GM23338 (cell line): Measurements from ENCODE around the gene HSPB6. TPM values are rescaled to one million over a fixed set of nuclear protein-coding genes. Genes with fewer than 3 reads are reported as not detected.

Experiments
- ATAC-seq: fragments of 200-7000 bp; cut with Tn5 transposase; 3 replicates; pipeline ENCODE4 v1.9.1; 2020
- DNase-seq: peaks from one replicate; pipeline ENCODE4 v3.0.0-alpha.2; 2015; ENCODE audit warnings: low spot score
- H2AFZ ChIP-seq: fragments of 200-600 bp; sonication (generic); 2 replicates; pipeline ENCODE4 v1.8.0; 2016; ENCODE audit warnings: antibody characterized with exemption, mild to moderate bottlenecking, moderate library complexity
- H3F3A ChIP-seq: fragments of 200-600 bp; sonication (generic); replicated peaks from 2 replicates; pipeline ENCODE4 v1.8.0; 2017; ENCODE audit warnings: antibody characterized with exemption, mixed run types, low read depth
- H3K27ac ChIP-seq: fragments of 200-600 bp; sonication (generic); 2 replicates; pipeline ENCODE4 v1.6.1; 2016; ENCODE audit warnings: low read depth
- H3K27me3 ChIP-seq: fragments of 200-600 bp; sonication (generic); 2 replicates; pipeline ENCODE4 v1.8.0; 2016; ENCODE audit warnings: mild to moderate bottlenecking, mixed run types, moderate library complexity; ENCODE audit not compliant: insufficient read depth
- H3K36me3 ChIP-seq: fragments of 200-600 bp; sonication (generic); 2 replicates; pipeline ENCODE4 v1.8.0; 2016; ENCODE audit warnings: mild to moderate bottlenecking; ENCODE audit not compliant: insufficient read depth
- H3K4me1 ChIP-seq: fragments of 200-600 bp; sonication (generic); 2 replicates; pipeline ENCODE4 v1.8.0; 2016; ENCODE audit warnings: mild to moderate bottlenecking, moderate library complexity; ENCODE audit not compliant: insufficient read depth
- H3K4me2 ChIP-seq: fragments of 200-600 bp; sonication (generic); 2 replicates; pipeline ENCODE4 v1.7.1; 2017; ENCODE audit warnings: mixed run types
- H3K4me3 ChIP-seq: fragments of 200-600 bp; sonication (generic); 2 replicates; pipeline ENCODE4 v1.6.1; 2016; ENCODE audit warnings: mixed run types
- H3K79me2 ChIP-seq: fragments of 200-600 bp; sonication (generic); replicated peaks from 2 replicates; pipeline ENCODE4 v1.8.0; 2017; ENCODE audit warnings: mild to moderate bottlenecking; ENCODE audit not compliant: insufficient read depth
- H3K9me2 ChIP-seq: fragments of 200-600 bp; sonication (generic); 2 replicates; pipeline ENCODE4 v1.8.0; 2017; ENCODE audit not compliant: insufficient read depth
- H4K20me1 ChIP-seq: fragments of 200-600 bp; sonication (generic); replicated peaks from 2 replicates; pipeline ENCODE4 v1.8.0; 2017; ENCODE audit warnings: mild to moderate bottlenecking; ENCODE audit not compliant: insufficient read depth
- H3K27ac Mint-ChIP-seq: 2 replicates; pipeline ENCODE4 v1.8.0; 2020; ENCODE audit warnings: inconsistent platforms, mild to moderate bottlenecking, moderate library complexity, mixed read lengths
- H3K27me3 Mint-ChIP-seq: 3 replicates; pipeline ENCODE4 v1.8.0; 2022; ENCODE audit warnings: low read depth, mild to moderate bottlenecking, moderate library complexity, mixed read lengths, inconsistent platforms; ENCODE audit not compliant: insufficient read depth, poor library complexity
- H3K36me3 Mint-ChIP-seq: 3 replicates; pipeline ENCODE4 v1.8.0; 2021; ENCODE audit warnings: low read depth, mild to moderate bottlenecking, inconsistent platforms, moderate library complexity, mixed read lengths
- H3K4me1 Mint-ChIP-seq: 3 replicates; pipeline ENCODE4 v1.8.0; 2020; ENCODE audit warnings: mild to moderate bottlenecking, inconsistent platforms, mixed read lengths
- H3K4me3 Mint-ChIP-seq: 3 replicates; pipeline ENCODE4 v1.8.0; 2021; ENCODE audit warnings: moderate library complexity, mild to moderate bottlenecking, inconsistent platforms, mixed read lengths
- H3K9me3 Mint-ChIP-seq: 3 replicates; pipeline ENCODE4 v1.8.0; 2020; ENCODE audit warnings: moderate library complexity, mild to moderate bottlenecking, inconsistent platforms, mixed read lengths
- CREB1 ChIP-seq: fragments of 250-450 bp; sonication (Bioruptor Pico); IDR thresholded peaks from 2 replicates; pipeline ENCODE4 v1.5.0; 2020; ENCODE audit warnings: low read depth, mild to moderate bottlenecking, moderate library complexity
- CTCF ChIP-seq, 2 experiments: fragments of 200-600 bp in 1 of 2; sonication (generic) in 1 of 2; conservative IDR thresholded peaks; 2 replicates each; pipeline versions ENCODE4 v1.5.1 to v1.6.1; 2016 to 2017; ENCODE audit warnings: antibody characterized with exemption in 2 of 2, low read depth in 2 of 2, mild to moderate bottlenecking in 2 of 2, moderate library complexity in 1 of 2
- EZH2 ChIP-seq: fragments of 200-600 bp; sonication (generic); IDR thresholded peaks from one replicate; pipeline ENCODE4 v1.8.0; 2017; ENCODE audit warnings: antibody characterized with exemption, mild to moderate bottlenecking, low read depth; ENCODE audit not compliant: unreplicated experiment
- EZH2phosphoT487 ChIP-seq: fragments of 200-600 bp; sonication (generic); IDR thresholded peaks from one replicate; pipeline ENCODE4 v1.8.1; 2018; ENCODE audit warnings: antibody characterized with exemption; ENCODE audit not compliant: unreplicated experiment
- JUNB ChIP-seq: IDR thresholded peaks from one replicate; pipeline ENCODE4 v1.6.1; 2016; ENCODE audit warnings: antibody characterized with exemption; ENCODE audit not compliant: unreplicated experiment
- NANOG ChIP-seq: IDR thresholded peaks from 2 replicates; pipeline ENCODE4 v1.6.1; 2016; ENCODE audit warnings: antibody characterized with exemption, borderline replicate concordance
- POLR2AphosphoS5 ChIP-seq: IDR thresholded peaks from 2 replicates; pipeline ENCODE4 v1.6.1; 2016; ENCODE audit warnings: antibody characterized with exemption, low read depth
- REST ChIP-seq: IDR thresholded peaks from one replicate; pipeline ENCODE4 v1.6.1; 2018; ENCODE audit warnings: antibody characterized with exemption; ENCODE audit not compliant: unreplicated experiment
- STAT1 ChIP-seq: IDR thresholded peaks from one replicate; pipeline ENCODE4 v1.6.1; 2016; ENCODE audit warnings: antibody characterized with exemption; ENCODE audit not compliant: unreplicated experiment
- ZNF114 ChIP-seq: fragments of 250-450 bp; sonication (Bioruptor Pico); IDR thresholded peaks from 2 replicates; pipeline ENCODE4 v1.5.0; 2020; ENCODE audit warnings: mild to moderate bottlenecking, moderate library complexity
- ZNF331 ChIP-seq: fragments of 250-450 bp; sonication (Bioruptor Pico); IDR thresholded peaks from 2 replicates; pipeline ENCODE4 v1.5.0; 2020; ENCODE audit warnings: low read depth, mild to moderate bottlenecking, moderate library complexity
- ZNF462 ChIP-seq: fragments of 250-450 bp; sonication (Bioruptor Pico); IDR thresholded peaks from 2 replicates; pipeline ENCODE4 v1.5.0; 2020; ENCODE audit warnings: mild to moderate bottlenecking, moderate library complexity
- polyA plus RNA-seq: library from polyadenylated mRNA; unstranded; fragments of >200 nt; fragmentation: Nextera tagmentation; extraction: Ambion mirVana; gene quantifications from 2 replicates; pipeline ENCODE4 v1.2.1, GENCODE V29; 2016
- total RNA-seq: library from RNA; depleted of rRNA; stranded (reverse); fragments of >200 nt; shearing (Covaris generic); gene quantifications from 2 replicates; pipeline ENCODE4 v1.2.3, GENCODE V29; 2014
- TF ChIP-seq, protein P1 (sequence below): IDR thresholded peaks from 2 replicates; pipeline ENCODE4 v1.6.1; 2016; ENCODE audit warnings: antibody characterized with exemption

The HSPB6 gene
- total and polyA plus RNA-seq, 2 experiments from 2014 or later: 0.87 to 3.2 TPM

DNA sequence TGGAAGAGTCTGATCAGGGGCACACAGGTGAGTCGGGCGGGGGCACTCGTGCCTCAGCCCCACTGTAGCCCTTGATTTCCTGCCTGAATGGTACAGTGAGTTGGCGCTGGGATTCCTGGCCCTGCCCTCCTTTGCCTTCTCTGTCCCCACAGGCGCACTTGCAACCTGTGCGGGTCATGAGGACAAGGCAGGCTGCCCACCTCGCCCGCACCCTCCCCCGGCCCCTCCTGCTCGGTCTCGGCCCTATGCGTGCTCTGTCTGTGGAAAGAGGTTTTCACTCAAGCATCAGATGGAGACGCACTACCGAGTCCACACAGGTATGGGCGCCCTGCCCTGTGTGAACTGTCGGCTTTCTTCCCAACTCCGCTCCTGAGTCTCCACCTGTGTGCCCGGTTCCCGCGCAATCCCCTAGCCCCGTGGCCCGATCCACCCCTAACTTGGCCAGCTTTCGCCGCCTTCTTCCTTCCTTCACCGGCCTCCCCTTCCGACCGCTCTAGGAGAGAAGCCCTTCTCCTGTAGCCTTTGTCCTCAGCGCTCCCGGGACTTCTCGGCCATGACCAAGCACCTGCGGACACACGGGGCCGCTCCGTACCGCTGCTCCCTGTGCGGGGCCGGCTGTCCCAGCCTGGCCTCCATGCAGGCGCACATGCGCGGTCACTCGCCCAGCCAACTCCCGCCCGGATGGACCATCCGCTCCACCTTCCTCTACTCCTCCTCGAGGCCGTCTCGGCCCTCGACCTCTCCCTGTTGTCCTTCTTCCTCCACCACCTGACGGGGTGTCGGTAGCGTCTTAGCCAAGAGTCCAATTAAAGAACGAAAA lies 40.6 kb downstream of the HSPB6 start:
- Histone ChIP-seq H3K79me2 (peaks cover 21% of the 10 kb centered on the region), H3K9me2 (no peaks in the 10 kb centered on the region), H3K4me1 (peaks cover 39% of the 10 kb centered on the region), H3K4me2 (peak overlapping the region; percentile 99), H3K4me3 (peak overlapping the region; percentile 85), H3K27me3 (no peaks in the 10 kb centered on the region), H2AFZ (peak overlapping the region; percentile 88), H3K36me3 (no peaks in the 10 kb centered on the region), H4K20me1 (peaks cover 11% of the 10 kb centered on the region), H3F3A (peaks cover 10% of the 10 kb centered on the region; the same call in 1 of the 2 replicates), H3K27ac (peak overlapping the region; percentile 94)
- ATAC-seq (peak; percentile 26), DNase-seq (peak; percentile 41)
- no peak for TF ChIP-seq CTCF (conservative IDR thresholded peaks at IDR 0.05; ENCODE audit: low read depth in 2 of 2)
- TF ChIP-seq NANOG: no peak
- TF ChIP-seq, protein P1, sequence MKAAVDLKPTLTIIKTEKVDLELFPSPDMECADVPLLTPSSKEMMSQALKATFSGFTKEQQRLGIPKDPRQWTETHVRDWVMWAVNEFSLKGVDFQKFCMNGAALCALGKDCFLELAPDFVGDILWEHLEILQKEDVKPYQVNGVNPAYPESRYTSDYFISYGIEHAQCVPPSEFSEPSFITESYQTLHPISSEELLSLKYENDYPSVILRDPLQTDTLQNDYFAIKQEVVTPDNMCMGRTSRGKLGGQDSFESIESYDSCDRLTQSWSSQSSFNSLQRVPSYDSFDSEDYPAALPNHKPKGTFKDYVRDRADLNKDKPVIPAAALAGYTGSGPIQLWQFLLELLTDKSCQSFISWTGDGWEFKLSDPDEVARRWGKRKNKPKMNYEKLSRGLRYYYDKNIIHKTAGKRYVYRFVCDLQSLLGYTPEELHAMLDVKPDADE: no peak
- TF ChIP-seq ZNF114 (CRISPR knock-in tag): no peak
- no peak for TF ChIP-seq POLR2AphosphoS5
- TF ChIP-seq CREB1: no peak
- no peak for TF ChIP-seq EZH2phosphoT487
- no peak for TF ChIP-seq ZNF462 (CRISPR knock-in tag)
- TF ChIP-seq JUNB: no peak
- no peak for TF ChIP-seq REST
- no peak for TF ChIP-seq EZH2
- no peak for TF ChIP-seq ZNF331 (CRISPR knock-in tag)
- TF ChIP-seq STAT1: no peak
- H3K4me1 Mint-ChIP-seq: peaks cover 47% of the 10 kb centered on the region
- no peaks in the 10 kb centered on the region; the same call in 2 of the 3 replicates for H3K9me3 Mint-ChIP-seq
- peak overlapping the region; percentile 88 for H3K4me3 Mint-ChIP-seq
- peaks cover 30% of the 10 kb centered on the region for H3K27me3 Mint-ChIP-seq
- peaks cover 10% of the 10 kb centered on the region for H3K36me3 Mint-ChIP-seq
- H3K27ac Mint-ChIP-seq: peak overlapping the region; percentile 97
